Mammary epithelial cell (primary cell): ENCODE data around the gene VSTM2L.

Source experiments
- EZH2 ChIP-seq: IDR thresholded peaks from 2 replicates; pipeline ENCODE4 v1.6.1; 2012; ENCODE audit warnings: low read length, inconsistent platforms, borderline replicate concordance
- TF ChIP-seq, protein P1 (sequence below), 2 donors: IDR thresholded peaks in 1 of 2; conservative IDR thresholded peaks in 1 of 2; 2 replicates each; pipeline ENCODE4 v1.5.1; 2011 to 2012; ENCODE audit warnings: inconsistent platforms in 2 of 2, low read length in 2 of 2, mild to moderate bottlenecking in 2 of 2, control low read depth in 1 of 2, low read depth in 1 of 2; ENCODE audit not compliant: insufficient read depth in 1 of 2; ENCODE audit errors: extremely low read depth in 1 of 2

DNA sequence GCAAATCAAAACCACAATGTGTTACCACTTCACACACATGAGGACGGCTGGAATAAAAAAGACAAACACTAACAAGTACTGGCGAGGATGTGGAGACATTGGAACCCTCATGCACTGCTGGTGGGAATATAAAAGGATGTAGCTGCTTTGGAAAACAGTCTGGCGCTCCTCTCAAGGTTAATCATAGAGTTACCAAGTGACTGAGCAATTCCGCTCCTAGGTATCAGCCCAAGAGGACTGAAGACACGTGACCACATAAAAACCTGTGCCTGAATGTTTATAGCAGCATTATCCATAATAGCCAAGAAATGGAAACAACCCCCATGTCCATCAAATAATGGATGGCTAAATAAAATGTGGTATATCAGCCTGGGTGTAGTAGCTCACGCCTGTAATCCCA, 45.0 kb downstream of the VSTM2L start:
- TF ChIP-seq, protein P1, sequence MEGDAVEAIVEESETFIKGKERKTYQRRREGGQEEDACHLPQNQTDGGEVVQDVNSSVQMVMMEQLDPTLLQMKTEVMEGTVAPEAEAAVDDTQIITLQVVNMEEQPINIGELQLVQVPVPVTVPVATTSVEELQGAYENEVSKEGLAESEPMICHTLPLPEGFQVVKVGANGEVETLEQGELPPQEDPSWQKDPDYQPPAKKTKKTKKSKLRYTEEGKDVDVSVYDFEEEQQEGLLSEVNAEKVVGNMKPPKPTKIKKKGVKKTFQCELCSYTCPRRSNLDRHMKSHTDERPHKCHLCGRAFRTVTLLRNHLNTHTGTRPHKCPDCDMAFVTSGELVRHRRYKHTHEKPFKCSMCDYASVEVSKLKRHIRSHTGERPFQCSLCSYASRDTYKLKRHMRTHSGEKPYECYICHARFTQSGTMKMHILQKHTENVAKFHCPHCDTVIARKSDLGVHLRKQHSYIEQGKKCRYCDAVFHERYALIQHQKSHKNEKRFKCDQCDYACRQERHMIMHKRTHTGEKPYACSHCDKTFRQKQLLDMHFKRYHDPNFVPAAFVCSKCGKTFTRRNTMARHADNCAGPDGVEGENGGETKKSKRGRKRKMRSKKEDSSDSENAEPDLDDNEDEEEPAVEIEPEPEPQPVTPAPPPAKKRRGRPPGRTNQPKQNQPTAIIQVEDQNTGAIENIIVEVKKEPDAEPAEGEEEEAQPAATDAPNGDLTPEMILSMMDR (conservative IDR thresholded peaks at IDR 0.05 in 1 of 2, IDR thresholded peaks at IDR 0.05 in 1 of 2; ENCODE audit: extremely low read depth in 1 of 2, insufficient read depth in 1 of 2, low read depth in 1 of 2, low read length in 2 of 2): no peak
- TF ChIP-seq EZH2: no peak
